Body of pancreas (tissue), 4 donors: Measurements from ENCODE around the gene MSI2.

Experiments
- CTCF ChIP-seq, 7 experiments: fragments of 450-650 bp in 4 of 7; fragments of 200-600 bp in 3 of 7; sonication (generic) in 3 of 7; IDR thresholded peaks; one replicate each; pipeline ENCODE4 v1.5.1; 2016 to 2019; ENCODE audit warnings: antibody characterized with exemption in 7 of 7
- POLR2A ChIP-seq, 3 donors: fragments of 450-650 bp; IDR thresholded peaks; one replicate each; pipeline ENCODE4 v1.6.1; 2016; ENCODE audit warnings: antibody characterized with exemption in 3 of 3, mild to moderate bottlenecking in 2 of 3

GRCh38 chr17:57614742-57615141, 358.4 kb downstream of the MSI2 start:
- TF ChIP-seq CTCF (IDR thresholded peaks at IDR 0.05): no peak
- TF ChIP-seq POLR2A (IDR thresholded peaks at IDR 0.05): no peak
